H9 (cell line): ENCODE measurements around the gene HBA1. TPM values are rescaled to one million over a fixed set of nuclear protein-coding genes. Genes with fewer than 3 reads are reported as not detected.

Experiments
- DNase-seq: peaks from one replicate; pipeline ENCODE4 v3.0.0-alpha.2; 2017
- H2AFZ ChIP-seq: one replicate; pipeline ENCODE4 v1.6.1; 2013; ENCODE audit warnings: mild to moderate bottlenecking, low read length, control low read depth, moderate library complexity
- H2AK5ac ChIP-seq: 2 replicates; pipeline ENCODE4 v1.6.1; 2013; ENCODE audit warnings: low read length, control low read depth, mixed read lengths; ENCODE audit not compliant: insufficient read length
- H2BK120ac ChIP-seq: one replicate; pipeline ENCODE4 v1.6.1; 2013; ENCODE audit warnings: low read depth, mild to moderate bottlenecking, low read length, control low read depth, inconsistent platforms; ENCODE audit not compliant: poor library complexity, severe bottlenecking
- H2BK12ac ChIP-seq: 2 replicates; pipeline ENCODE4 v1.6.1; 2013; ENCODE audit warnings: low read length, control low read depth, mixed read lengths, low read depth; ENCODE audit not compliant: insufficient read length
- H2BK15ac ChIP-seq: 2 replicates; pipeline ENCODE4 v1.6.1; 2013; ENCODE audit warnings: low read depth, low read length, control low read depth
- H2BK20ac ChIP-seq: one replicate; pipeline ENCODE4 v1.6.1; 2013; ENCODE audit warnings: low read depth, mild to moderate bottlenecking, low read length, control low read depth, inconsistent platforms; ENCODE audit not compliant: poor library complexity, severe bottlenecking
- H2BK5ac ChIP-seq: 2 replicates; pipeline ENCODE4 v1.6.1; 2013; ENCODE audit warnings: low read length, control low read depth, mixed read lengths; ENCODE audit not compliant: insufficient read length
- H3K14ac ChIP-seq: 2 replicates; pipeline ENCODE4 v1.6.1; 2013; ENCODE audit warnings: low read length, control low read depth; ENCODE audit not compliant: insufficient read depth
- H3K18ac ChIP-seq: 2 replicates; pipeline ENCODE4 v1.6.1; 2013; ENCODE audit warnings: low read depth, mild to moderate bottlenecking, mixed read lengths, low read length, control low read depth; ENCODE audit not compliant: insufficient read length
- H3K23ac ChIP-seq: 2 replicates; pipeline ENCODE4 v1.6.1; 2013; ENCODE audit warnings: low read length, control low read depth, mixed read lengths, low read depth; ENCODE audit not compliant: insufficient read length
- H3K23me2 ChIP-seq: 2 replicates; pipeline ENCODE4 v1.6.1; 2013; ENCODE audit warnings: low read depth, mild to moderate bottlenecking, mixed read lengths, low read length, control low read depth; ENCODE audit not compliant: insufficient read length, poor library complexity, severe bottlenecking
- H3K27ac ChIP-seq: 2 replicates; pipeline ENCODE4 v1.5.1; 2013; ENCODE audit warnings: low read length, control low read depth, mixed read lengths, low read depth; ENCODE audit not compliant: insufficient read length
- H3K27me3 ChIP-seq: 2 replicates; pipeline ENCODE4 v1.6.1; 2013; ENCODE audit warnings: low read length, control low read depth, inconsistent platforms; ENCODE audit not compliant: insufficient read depth
- H3K4ac ChIP-seq: 2 replicates; pipeline ENCODE4 v1.6.1; 2013; ENCODE audit warnings: low read depth, mild to moderate bottlenecking, control low read depth, inconsistent platforms, low read length, moderate library complexity
- H3K4me1 ChIP-seq: 2 replicates; pipeline ENCODE4 v1.6.1; 2013; ENCODE audit warnings: low read length, control low read depth, inconsistent platforms; ENCODE audit not compliant: insufficient read depth
- H3K4me2 ChIP-seq: 2 replicates; pipeline ENCODE4 v1.6.1; 2013; ENCODE audit warnings: low read length, control low read depth, mixed read lengths; ENCODE audit not compliant: insufficient read length, insufficient read depth
- H3K56ac ChIP-seq: 2 replicates; pipeline ENCODE4 v1.6.1; 2013; ENCODE audit warnings: low read depth, mild to moderate bottlenecking, mixed read lengths, low read length, control low read depth; ENCODE audit not compliant: insufficient read length
- H3K79me1 ChIP-seq: 2 replicates; pipeline ENCODE4 v1.6.1; 2013; ENCODE audit warnings: low read depth, mild to moderate bottlenecking, moderate library complexity, low read length, control low read depth, inconsistent platforms; ENCODE audit not compliant: insufficient read depth, poor library complexity, severe bottlenecking
- H3K79me2 ChIP-seq: 2 replicates; pipeline ENCODE4 v1.6.1; 2013; ENCODE audit warnings: low read length, control low read depth, inconsistent platforms; ENCODE audit not compliant: insufficient read depth
- H3K9ac ChIP-seq: 2 replicates; pipeline ENCODE4 v1.6.1; 2013; ENCODE audit warnings: low read length, control low read depth, mixed read lengths; ENCODE audit not compliant: insufficient read length; ENCODE audit errors: extremely low read depth
- H3K9me3 ChIP-seq: one replicate; pipeline ENCODE4 v1.6.1; 2013; ENCODE audit warnings: low read depth, low read length, inconsistent platforms; ENCODE audit not compliant: control insufficient read depth
- H3T11ph ChIP-seq: one replicate; pipeline ENCODE4 v1.6.1; 2013; ENCODE audit warnings: mild to moderate bottlenecking, low read length, control low read depth, inconsistent platforms
- H4K20me1 ChIP-seq: one replicate; pipeline ENCODE4 v1.6.1; 2013; ENCODE audit not compliant: control insufficient read depth, insufficient read length, insufficient read depth
- H4K5ac ChIP-seq: 2 replicates; pipeline ENCODE4 v1.6.1; 2013; ENCODE audit warnings: low read depth, mild to moderate bottlenecking, mixed read lengths, low read length, control low read depth; ENCODE audit not compliant: insufficient read length
- H4K8ac ChIP-seq: replicated peaks from 2 replicates; pipeline ENCODE4 v1.6.1; 2013; ENCODE audit warnings: low read length, control low read depth, mixed read lengths, low read depth; ENCODE audit not compliant: insufficient read length
- H4K91ac ChIP-seq: 2 replicates; pipeline ENCODE4 v1.6.1; 2013; ENCODE audit warnings: low read depth, mild to moderate bottlenecking, moderate library complexity, mixed read lengths, low read length, control low read depth; ENCODE audit not compliant: insufficient read length
- H3K27ac Mint-ChIP-seq, 3 experiments: 2 replicates in 2 of 3; 3 replicates in 1 of 3; pipeline ENCODE4 v1.8.0; 2020 to 2021; ENCODE audit warnings: mixed read lengths in 3 of 3, mild to moderate bottlenecking in 1 of 3, moderate library complexity in 1 of 3
- H3K27me3 Mint-ChIP-seq: 2 replicates; pipeline ENCODE4 v1.8.0; 2021; ENCODE audit warnings: low read depth, mild to moderate bottlenecking, moderate library complexity, mixed read lengths
- H3K36me3 Mint-ChIP-seq, 3 experiments: 2 replicates in 2 of 3; 3 replicates in 1 of 3; pipeline ENCODE4 v1.8.0; 2020 to 2021; ENCODE audit warnings: low read depth in 3 of 3, mixed read lengths in 3 of 3; ENCODE audit not compliant: insufficient read depth in 1 of 3
- H3K4me1 Mint-ChIP-seq, 2 experiments: 2 replicates each; pipeline ENCODE4 v1.8.0; 2020; ENCODE audit warnings: mixed read lengths in 2 of 2
- H3K4me3 Mint-ChIP-seq, 2 experiments: 2 replicates in 1 of 2; 3 replicates in 1 of 2; pipeline ENCODE4 v1.8.0; 2020 to 2021; ENCODE audit warnings: mild to moderate bottlenecking in 2 of 2, mixed read lengths in 2 of 2, moderate library complexity in 1 of 2
- H3K9me3 Mint-ChIP-seq, 2 experiments: 2 replicates in 1 of 2; 3 replicates in 1 of 2; pipeline ENCODE4 v1.8.0; 2020; ENCODE audit warnings: mild to moderate bottlenecking in 2 of 2, mixed read lengths in 2 of 2, moderate library complexity in 1 of 2
- WGBS: extraction: QIAGEN DNeasy Blood & Tissue Kit; methylation state at CpG from one replicate; pipeline ENCODE4 v1.1.7; 2013; ENCODE audit warnings: missing lambda C conversion rate, low lambda C conversion rate, mixed read lengths; ENCODE audit not compliant: insufficient read length; ENCODE audit errors: extremely low coverage; 5-methylcytosine and 5-hydroxymethylcytosine counted together
- total RNA-seq: library from RNA; stranded (reverse); gene quantifications from 2 replicates; pipeline ENCODE4 v1.2.1, GENCODE V29; 2021
- TF ChIP-seq, protein P1 (sequence below): fragments of 200-600 bp; sonication (generic); conservative IDR thresholded peaks from 3 replicates; pipeline ENCODE4 v1.8.0; 2021; ENCODE audit warnings: antibody characterized with exemption, mild to moderate bottlenecking

The HBA1 gene
- total RNA-seq, 1 experiment from 2014 or later = 7.2 TPM

- no peak overlapping the region for H3K4me2 ChIP-seq
- no peaks in the 10 kb centered on the region; a peak in 1 of 5 replicates for H3K9me3 Mint-ChIP-seq
These were observed 10.8 kb downstream of the HBA1 start for GRCh38 chr16:187330-187729.

More at GRCh38 chr16:187330-187729, 10.8 kb downstream of the HBA1 start:
- Histone ChIP-seq H3K4me1 (no peaks in the 10 kb centered on the region), H2BK120ac (no peak overlapping the region), H3K23me2 (no peaks in the 10 kb centered on the region), H3K4ac (no peak overlapping the region), H3K79me2 (no peaks in the 10 kb centered on the region), H2BK20ac (no peak overlapping the region), H3K23ac (no peak overlapping the region), H3K27ac (no peak overlapping the region), H4K8ac (no peak overlapping the region), H3K79me1 (no peaks in the 10 kb centered on the region), H3K27me3 (no peaks in the 10 kb centered on the region), H3K9ac (no peak overlapping the region), H3K56ac (no peak overlapping the region), H2BK12ac (no peak overlapping the region), H3K14ac (no peak overlapping the region), H2BK5ac (no peak overlapping the region), H2AFZ (no peak overlapping the region), H4K91ac (no peak overlapping the region), H4K5ac (no peak overlapping the region), H3K9me3 (no peaks in the 10 kb centered on the region), H4K20me1 (no peaks in the 10 kb centered on the region), H3T11ph (no peak overlapping the region), H2AK5ac (no peak overlapping the region), H2BK15ac (no peak overlapping the region), H3K18ac (no peak overlapping the region)
- Mint-ChIP-seq H3K4me1 (no peaks in the 10 kb centered on the region), H3K36me3 (peaks cover 38 to 61% (median 58%) of the 10 kb centered on the region in 3 experiments), H3K4me3 (no peak overlapping the region), H3K27me3 (0 out of 2 replicates have a peak, but pooled peaks cover 1% of the 10 kb centered on the region), H3K27ac (no peak overlapping the region)
- no peak for DNase-seq
- no CpG with 5 or more reads among the region's 8 CpGs for WGBS
- TF ChIP-seq, protein P1, sequence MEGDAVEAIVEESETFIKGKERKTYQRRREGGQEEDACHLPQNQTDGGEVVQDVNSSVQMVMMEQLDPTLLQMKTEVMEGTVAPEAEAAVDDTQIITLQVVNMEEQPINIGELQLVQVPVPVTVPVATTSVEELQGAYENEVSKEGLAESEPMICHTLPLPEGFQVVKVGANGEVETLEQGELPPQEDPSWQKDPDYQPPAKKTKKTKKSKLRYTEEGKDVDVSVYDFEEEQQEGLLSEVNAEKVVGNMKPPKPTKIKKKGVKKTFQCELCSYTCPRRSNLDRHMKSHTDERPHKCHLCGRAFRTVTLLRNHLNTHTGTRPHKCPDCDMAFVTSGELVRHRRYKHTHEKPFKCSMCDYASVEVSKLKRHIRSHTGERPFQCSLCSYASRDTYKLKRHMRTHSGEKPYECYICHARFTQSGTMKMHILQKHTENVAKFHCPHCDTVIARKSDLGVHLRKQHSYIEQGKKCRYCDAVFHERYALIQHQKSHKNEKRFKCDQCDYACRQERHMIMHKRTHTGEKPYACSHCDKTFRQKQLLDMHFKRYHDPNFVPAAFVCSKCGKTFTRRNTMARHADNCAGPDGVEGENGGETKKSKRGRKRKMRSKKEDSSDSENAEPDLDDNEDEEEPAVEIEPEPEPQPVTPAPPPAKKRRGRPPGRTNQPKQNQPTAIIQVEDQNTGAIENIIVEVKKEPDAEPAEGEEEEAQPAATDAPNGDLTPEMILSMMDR = no peak
